ENCODE measurements around the gene KRTDAP.

KRTDAP gene

GRCh38 chr19:35522745-35523327 is 32.6 kb upstream of the KRTDAP start:
- H3K27ac Mint-ChIP-seq: no peak overlapping the region
- H3K27me3 Mint-ChIP-seq: peaks cover 36 to 65% of the 10 kb centered on the region in 2 donors
- H3K4me3 Mint-ChIP-seq: no peak overlapping the region
- H3K9me3 Mint-ChIP-seq: no peaks in the 10 kb centered on the region
- H3K4me1 Mint-ChIP-seq (ENCODE audit: low read depth in 2 of 2): peaks cover 0 to 2% of the 10 kb centered on the region in 2 donors
- ATAC-seq (replicated peaks) (no peak), DNase-seq (no peak)
- no peaks in the 10 kb centered on the region for H3K36me3 Mint-ChIP-seq (ENCODE audit: insufficient read depth)

- peaks cover 24 to 61% of the 10 kb centered on the region in 2 donors for H3K27me3 Mint-ChIP-seq
- no peak overlapping the region for H3K4me3 Mint-ChIP-seq
- no peak for ATAC-seq (replicated peaks)
- H3K36me3 Mint-ChIP-seq (ENCODE audit: insufficient read depth): no peaks in the 10 kb centered on the region
- H3K9me3 Mint-ChIP-seq: no peaks in the 10 kb centered on the region
- H3K27ac Mint-ChIP-seq: no peak overlapping the region
- peaks cover 0 to 2% of the 10 kb centered on the region in 2 donors for H3K4me1 Mint-ChIP-seq (ENCODE audit: low read depth in 2 of 2)
- DNase-seq: no peak
Measured at GRCh38 chr19:35521124-35521743, 31.0 kb upstream of the KRTDAP start.

GRCh38 chr19:35519291-35519690 is 29.0 kb upstream of the KRTDAP start:
- Mint-ChIP-seq H3K4me1 (ENCODE audit: low read depth in 2 of 2) (peaks cover 0 to 2% of the 10 kb centered on the region in 2 donors), H3K4me3 (no peak overlapping the region), H3K27me3 (peaks cover 23 to 48% of the 10 kb centered on the region in 2 donors), H3K9me3 (no peaks in the 10 kb centered on the region), H3K27ac (no peak overlapping the region), H3K36me3 (ENCODE audit: insufficient read depth) (no peaks in the 10 kb centered on the region)
- ATAC-seq (replicated peaks): no peak
- no peak for DNase-seq

- Mint-ChIP-seq H3K36me3 (ENCODE audit: insufficient read depth) (no peaks in the 10 kb centered on the region), H3K27me3 (peaks cover 21 to 48% of the 10 kb centered on the region in 2 donors), H3K27ac (no peak overlapping the region), H3K9me3 (no peaks in the 10 kb centered on the region), H3K4me3 (no peak overlapping the region), H3K4me1 (ENCODE audit: low read depth in 2 of 2) (peaks cover 0 to 2% of the 10 kb centered on the region in 2 donors)
- no peak for ATAC-seq (replicated peaks)
- DNase-seq: no peak
Measured at GRCh38 chr19:35518313-35518712, 28.0 kb upstream of the KRTDAP start.

- Mint-ChIP-seq H3K9me3 (no peaks in the 10 kb centered on the region), H3K27me3 (peaks cover 31 to 57% of the 10 kb centered on the region in 2 donors), H3K4me3 (no peak overlapping the region), H3K27ac (no peak overlapping the region), H3K36me3 (ENCODE audit: insufficient read depth) (no peaks in the 10 kb centered on the region), H3K4me1 (ENCODE audit: low read depth in 2 of 2) (peaks cover 0 to 2% of the 10 kb centered on the region in 2 donors)
- no peak for ATAC-seq (replicated peaks)
- DNase-seq: no peak
Measured at GRCh38 chr19:35517342-35517741, 27.1 kb upstream of the KRTDAP start.

- no peak overlapping the region for H3K4me3 Mint-ChIP-seq
- ATAC-seq (replicated peaks): no peak
- peaks cover 36 to 68% of the 10 kb centered on the region in 2 donors for H3K27me3 Mint-ChIP-seq
- H3K36me3 Mint-ChIP-seq (ENCODE audit: insufficient read depth): no peaks in the 10 kb centered on the region
- peaks cover 0 to 2% of the 10 kb centered on the region in 2 donors for H3K4me1 Mint-ChIP-seq (ENCODE audit: low read depth in 2 of 2)
- no peak overlapping the region for H3K27ac Mint-ChIP-seq
- H3K9me3 Mint-ChIP-seq: no peaks in the 10 kb centered on the region
- no peak for DNase-seq
Measured at GRCh38 chr19:35516310-35516709, 26.0 kb upstream of the KRTDAP start.

- no peak overlapping the region for H3K4me3 Mint-ChIP-seq
- peaks cover 13 to 14% of the 10 kb centered on the region in 2 donors for H3K4me1 Mint-ChIP-seq (ENCODE audit: low read depth in 2 of 2)
- ATAC-seq (replicated peaks) (no peak), DNase-seq (no peak)
- H3K9me3 Mint-ChIP-seq: no peaks in the 10 kb centered on the region
- no peak overlapping the region for H3K27ac Mint-ChIP-seq
- H3K36me3 Mint-ChIP-seq (ENCODE audit: insufficient read depth): peaks cover 3% of the 10 kb centered on the region
- peaks cover 31 to 74% of the 10 kb centered on the region in 2 donors for H3K27me3 Mint-ChIP-seq
Measured at GRCh38 chr19:35514282-35514809, 24.1 kb upstream of the KRTDAP start.

GRCh38 chr19:35513628-35514281 is 23.5 kb upstream of the KRTDAP start, which contains the start of gene DMKN:
Gene DMKN (minus strand): TSS chr19:35513649. CDS start chr19:35513475, 174 bp downstream.
- Mint-ChIP-seq H3K9me3 (no peaks in the 10 kb centered on the region), H3K27ac (no peak within 1 kb of the TSS), H3K27me3 (peaks cover 29 to 68% of the 10 kb centered on the region in 2 donors), H3K36me3 (ENCODE audit: insufficient read depth) (peaks cover 3% of the 10 kb centered on the region), H3K4me1 (ENCODE audit: low read depth in 2 of 2) (peaks cover 14 to 20% of the 10 kb centered on the region in 2 donors), H3K4me3 (no peak within 1 kb of the TSS)
- no peak for DNase-seq
- no peak for ATAC-seq (replicated peaks)

GRCh38 chr19:35512831-35513627 is 22.8 kb upstream of the KRTDAP start:
- Mint-ChIP-seq H3K27me3 (peaks cover 23 to 61% of the 10 kb centered on the region in 2 donors), H3K9me3 (no peaks in the 10 kb centered on the region), H3K36me3 (ENCODE audit: insufficient read depth) (peaks cover 3% of the 10 kb centered on the region), H3K4me1 (ENCODE audit: low read depth in 2 of 2) (peaks cover 14 to 23% of the 10 kb centered on the region in 2 donors), H3K4me3 (no peak overlapping the region), H3K27ac (no peak overlapping the region)
- ATAC-seq (replicated peaks): no peak
- no peak for DNase-seq

- Mint-ChIP-seq H3K4me3 (no peak overlapping the region), H3K4me1 (ENCODE audit: low read depth in 2 of 2) (peaks cover 14 to 23% of the 10 kb centered on the region in 2 donors), H3K9me3 (no peaks in the 10 kb centered on the region), H3K27ac (peak overlapping the region in 1 of 2 donors; percentile 69), H3K27me3 (peaks cover 21 to 64% of the 10 kb centered on the region in 2 donors), H3K36me3 (ENCODE audit: insufficient read depth) (peaks cover 3% of the 10 kb centered on the region)
- ATAC-seq (replicated peaks) (no peak), DNase-seq (no peak)
Measured at GRCh38 chr19:35511337-35511736, 21.1 kb upstream of the KRTDAP start.

- H3K27me3 Mint-ChIP-seq: peaks cover 28 to 71% of the 10 kb centered on the region in 2 donors
- H3K9me3 Mint-ChIP-seq: no peaks in the 10 kb centered on the region
- peaks cover 3% of the 10 kb centered on the region for H3K36me3 Mint-ChIP-seq (ENCODE audit: insufficient read depth)
- H3K27ac Mint-ChIP-seq: peak overlapping the region; percentile 75 to 79
- DNase-seq: no peak
- peaks cover 14 to 23% of the 10 kb centered on the region in 2 donors for H3K4me1 Mint-ChIP-seq (ENCODE audit: low read depth in 2 of 2)
- H3K4me3 Mint-ChIP-seq: peak overlapping the region; percentile 77 to 85
- ATAC-seq (replicated peaks): no peak
Measured at GRCh38 chr19:35510626-35510964, 20.3 kb upstream of the KRTDAP start.

GRCh38 chr19:35509861-35510625 is 19.8 kb upstream of the KRTDAP start:
- H3K4me1 Mint-ChIP-seq (ENCODE audit: low read depth in 2 of 2): peaks cover 14 to 23% of the 10 kb centered on the region in 2 donors
- DNase-seq: peak; percentile 69 to 71 (median 69)
- peak; percentile 68 for ATAC-seq (replicated peaks)
- H3K27ac Mint-ChIP-seq: peak overlapping the region; percentile 75 to 79
- H3K4me3 Mint-ChIP-seq: peak overlapping the region; percentile 77 to 85
- H3K27me3 Mint-ChIP-seq: peaks cover 34 to 77% of the 10 kb centered on the region in 2 donors
- no peaks in the 10 kb centered on the region for H3K9me3 Mint-ChIP-seq
- H3K36me3 Mint-ChIP-seq (ENCODE audit: insufficient read depth): peaks cover 3% of the 10 kb centered on the region

Data from effector memory CD8-positive, alpha-beta T cell (primary cell).